Brain microvascular endothelial cell (primary cell): ENCODE data around the gene SLC1A5.

Experiments
- DNase-seq: peaks from one replicate; pipeline ENCODE4 v3.0.0-alpha.2; 2020
- H3K27ac ChIP-seq: fragments of 250-450 bp; sonication (Bioruptor Pico); 2 replicates; pipeline ENCODE4 v1.5.1; 2020; ENCODE audit warnings: mild to moderate bottlenecking, moderate library complexity
- H3K27me3 ChIP-seq: fragments of 250-450 bp; sonication (Bioruptor Pico); replicated peaks from 2 replicates; pipeline ENCODE4 v1.5.1; 2020; ENCODE audit warnings: mild to moderate bottlenecking
- H3K36me3 ChIP-seq: fragments of 250-450 bp; sonication (Bioruptor Pico); replicated peaks from 2 replicates; pipeline ENCODE4 v1.5.1; 2020; ENCODE audit warnings: mild to moderate bottlenecking
- H3K4me3 ChIP-seq: 2 replicates; pipeline ENCODE4 v1.5.1; 2011; ENCODE audit warnings: low read depth, mild to moderate bottlenecking, control low read depth, low read length, moderate library complexity
- in situ Hi-C: cut with HindIII; loops from 2 replicates; pipeline ENCODE4 v1.10.0; 2017; ENCODE audit warnings: low sequenced_read_pairs, low pct_ligation_motif_present
- TF ChIP-seq, protein P1 (sequence below): IDR thresholded peaks from 2 replicates; pipeline ENCODE4 v1.5.1; 2011; ENCODE audit warnings: low read depth, mild to moderate bottlenecking, moderate library complexity, low read length, control low read depth, inconsistent platforms; ENCODE audit errors: missing control alignments

SLC1A5 gene

GRCh38 chr19:46753420-46754155 lies 34.8 kb downstream of the SLC1A5 start:
- Histone ChIP-seq H3K27ac (no peak overlapping the region), H3K27me3 (no peaks in the 10 kb centered on the region), H3K4me3 (no peak overlapping the region), H3K36me3 (peaks cover 18% of the 10 kb centered on the region)
- DNase-seq = no peak
- in situ Hi-C loops = no loop called here
- TF ChIP-seq, protein P1, sequence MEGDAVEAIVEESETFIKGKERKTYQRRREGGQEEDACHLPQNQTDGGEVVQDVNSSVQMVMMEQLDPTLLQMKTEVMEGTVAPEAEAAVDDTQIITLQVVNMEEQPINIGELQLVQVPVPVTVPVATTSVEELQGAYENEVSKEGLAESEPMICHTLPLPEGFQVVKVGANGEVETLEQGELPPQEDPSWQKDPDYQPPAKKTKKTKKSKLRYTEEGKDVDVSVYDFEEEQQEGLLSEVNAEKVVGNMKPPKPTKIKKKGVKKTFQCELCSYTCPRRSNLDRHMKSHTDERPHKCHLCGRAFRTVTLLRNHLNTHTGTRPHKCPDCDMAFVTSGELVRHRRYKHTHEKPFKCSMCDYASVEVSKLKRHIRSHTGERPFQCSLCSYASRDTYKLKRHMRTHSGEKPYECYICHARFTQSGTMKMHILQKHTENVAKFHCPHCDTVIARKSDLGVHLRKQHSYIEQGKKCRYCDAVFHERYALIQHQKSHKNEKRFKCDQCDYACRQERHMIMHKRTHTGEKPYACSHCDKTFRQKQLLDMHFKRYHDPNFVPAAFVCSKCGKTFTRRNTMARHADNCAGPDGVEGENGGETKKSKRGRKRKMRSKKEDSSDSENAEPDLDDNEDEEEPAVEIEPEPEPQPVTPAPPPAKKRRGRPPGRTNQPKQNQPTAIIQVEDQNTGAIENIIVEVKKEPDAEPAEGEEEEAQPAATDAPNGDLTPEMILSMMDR = peak; percentile 68

DNA sequence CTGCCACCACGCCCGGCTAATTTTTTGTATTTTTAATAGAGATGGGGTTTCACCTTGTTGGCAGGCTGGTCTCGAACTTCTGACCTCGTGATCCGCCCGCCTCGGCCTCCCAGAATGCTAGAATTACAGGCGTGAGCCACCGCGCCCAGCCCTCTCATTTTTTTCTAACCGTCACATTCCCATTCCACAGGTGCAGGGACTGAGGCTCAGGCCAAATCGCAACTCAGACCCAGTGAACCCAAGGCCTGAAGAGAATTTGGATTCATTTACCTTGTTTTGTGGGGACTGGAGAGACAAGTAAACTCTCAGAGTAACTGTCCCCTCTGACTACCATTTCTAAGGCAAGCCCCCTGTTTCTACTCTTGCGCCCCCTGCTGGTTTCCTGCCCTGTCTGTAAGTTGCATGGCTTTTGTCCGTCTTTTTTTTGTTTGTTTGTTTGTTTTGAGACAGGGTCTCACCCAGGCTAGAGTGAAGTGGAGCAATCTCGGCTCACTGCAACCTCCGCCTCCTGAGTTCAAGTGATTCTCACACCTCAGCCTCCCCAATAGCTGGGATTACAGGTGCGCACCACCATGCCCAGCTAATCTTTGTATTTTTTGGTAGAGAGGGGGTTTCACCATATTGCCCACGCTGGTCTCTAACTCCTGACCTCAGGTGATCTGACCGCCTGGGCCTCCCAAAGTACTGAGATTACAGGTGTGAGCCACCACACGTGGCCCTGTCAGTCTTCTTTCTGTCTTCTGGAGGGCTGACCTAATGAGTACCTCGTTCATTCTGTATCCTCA lies 39.9 kb downstream of the SLC1A5 start:
- H3K27me3 ChIP-seq = no peaks in the 10 kb centered on the region
- peak; percentile 55 for DNase-seq
- peaks cover 10% of the 10 kb centered on the region for H3K36me3 ChIP-seq
- H3K4me3 ChIP-seq = no peak overlapping the region
- in situ Hi-C loops = no loop called here
- no peak overlapping the region for H3K27ac ChIP-seq
- TF ChIP-seq, protein P1 = peak; percentile 89

- H3K36me3 ChIP-seq = peaks cover 10% of the 10 kb centered on the region
- DNase-seq = no peak
- no peaks in the 10 kb centered on the region for H3K27me3 ChIP-seq
- TF ChIP-seq, protein P1 = no peak
- H3K4me3 ChIP-seq = peak within 1 kb of the TSS; percentile 74
- in situ Hi-C loops = no loop called here
- H3K27ac ChIP-seq = peak within 1 kb of the TSS; percentile 83
Measured at GRCh38 chr19:46746281-46747057, 41.9 kb downstream of the SLC1A5 start, which contains the start of gene STRN4. Gene STRN4, minus strand, starts transcription at chr19:46746450. Its CDS starts 20 bp downstream, at chr19:46746430.

- in situ Hi-C loops = no loop called here
- peak within 1 kb of the TSS; percentile 83 for H3K27ac ChIP-seq
- no peaks in the 10 kb centered on the region for H3K27me3 ChIP-seq
- peaks cover 13% of the 10 kb centered on the region for H3K36me3 ChIP-seq
- TF ChIP-seq, protein P1 = no peak
- no peak for DNase-seq
- H3K4me3 ChIP-seq = peak within 1 kb of the TSS; percentile 74
Measured at GRCh38 chr19:46745521-46746280, 42.7 kb downstream of the SLC1A5 start, which contains the start of gene FKRP. Gene FKRP, plus strand, starts transcription at chr19:46746057. Its CDS starts 9,394 bp downstream, at chr19:46755451.

- no peak overlapping the region for H3K27ac ChIP-seq
- peaks cover 13% of the 10 kb centered on the region for H3K36me3 ChIP-seq
- H3K4me3 ChIP-seq = peak overlapping the region; percentile 74
- TF ChIP-seq, protein P1 = no peak
- in situ Hi-C loops = no loop called here
- no peak for DNase-seq
- H3K27me3 ChIP-seq = no peaks in the 10 kb centered on the region
Measured at GRCh38 chr19:46745030-46745429, 43.4 kb downstream of the SLC1A5 start.
